GM23248 (cell line): ENCODE measurements around the gene SLC6A18. TPM values are rescaled to one million over a fixed set of nuclear protein-coding genes. Genes with fewer than 3 reads are reported as not detected.
"Not testable (repeated sequence)": the region's sequence is repeated elsewhere in the genome, so short reads cannot be mapped to it uniquely, and the experiment has no call there.

ENCODE experiments used
- DNase-seq: peaks from one replicate; pipeline ENCODE4 v3.0.0-alpha.2; 2015
- H2AFZ ChIP-seq: fragments of 200-600 bp; sonication (generic); 2 replicates; pipeline ENCODE4 v1.6.1; 2016; ENCODE audit warnings: antibody characterized with exemption
- H3F3A ChIP-seq: fragments of 200-600 bp; sonication (generic); 2 replicates; pipeline ENCODE4 v1.6.1; 2016; ENCODE audit warnings: mild to moderate bottlenecking, antibody characterized with exemption, mixed run types; ENCODE audit not compliant: insufficient read depth
- H3K27ac ChIP-seq: fragments of 200-600 bp; sonication (generic); 2 replicates; pipeline ENCODE4 v1.5.1; 2016; ENCODE audit warnings: mild to moderate bottlenecking
- H3K27me3 ChIP-seq: fragments of 200-600 bp; sonication (generic); replicated peaks from 2 replicates; pipeline ENCODE4 v1.6.1; 2016; ENCODE audit warnings: mild to moderate bottlenecking; ENCODE audit not compliant: insufficient read depth
- H3K36me3 ChIP-seq: fragments of 200-600 bp; sonication (generic); 2 replicates; pipeline ENCODE4 v1.6.1; 2016; ENCODE audit warnings: low read depth, mild to moderate bottlenecking
- H3K4me1 ChIP-seq: fragments of 200-600 bp; sonication (generic); 2 replicates; pipeline ENCODE4 v1.6.1; 2016; ENCODE audit warnings: mild to moderate bottlenecking; ENCODE audit not compliant: insufficient read depth
- H3K4me2 ChIP-seq: fragments of 200-600 bp; sonication (generic); one replicate; pipeline ENCODE4 v1.6.1; 2016; ENCODE audit warnings: mild to moderate bottlenecking; ENCODE audit not compliant: unreplicated experiment
- H3K4me3 ChIP-seq: fragments of 200-600 bp; sonication (generic); 2 replicates; pipeline ENCODE4 v1.5.1; 2016; ENCODE audit warnings: mild to moderate bottlenecking
- H3K79me2 ChIP-seq: fragments of 200-600 bp; sonication (generic); 2 replicates; pipeline ENCODE4 v1.6.1; 2016; ENCODE audit warnings: mild to moderate bottlenecking; ENCODE audit not compliant: insufficient read depth
- H3K9ac ChIP-seq: fragments of 200-600 bp; sonication (generic); 2 replicates; pipeline ENCODE4 v1.6.1; 2016; ENCODE audit warnings: mild to moderate bottlenecking
- H3K9me2 ChIP-seq: fragments of 200-600 bp; sonication (generic); 2 replicates; pipeline ENCODE4 v1.6.1; 2016; ENCODE audit warnings: mixed run types, mild to moderate bottlenecking, moderate library complexity; ENCODE audit not compliant: insufficient read depth
- H3K9me3 ChIP-seq: fragments of 200-600 bp; sonication (generic); one replicate; pipeline ENCODE4 v1.6.1; 2017; ENCODE audit warnings: low read depth
- H4K20me1 ChIP-seq: fragments of 200-600 bp; sonication (generic); 2 replicates; pipeline ENCODE4 v1.6.0; 2016; ENCODE audit not compliant: insufficient read depth
- EZH2 ChIP-seq: fragments of 200-600 bp; sonication (generic); IDR thresholded peaks from 2 replicates; pipeline ENCODE4 v1.6.1; 2018; ENCODE audit warnings: antibody characterized with exemption, mild to moderate bottlenecking; ENCODE audit not compliant: insufficient read depth, poor library complexity, severe bottlenecking
- EZH2phosphoT487 ChIP-seq: fragments of 200-600 bp; sonication (generic); IDR thresholded peaks from 2 replicates; pipeline ENCODE4 v1.6.1; 2018; ENCODE audit warnings: antibody characterized with exemption, moderate library complexity, mild to moderate bottlenecking, low read depth; ENCODE audit not compliant: insufficient read depth
- WGBS, 2 experiments: methylation state at CpG; one replicate each; pipeline ENCODE4 v1.1.6; 2015 to 2017; ENCODE audit warnings: low lambda C conversion rate in 2 of 2, low coverage in 1 of 2; ENCODE audit errors: missing lambda C conversion rate in 2 of 2; 5-methylcytosine and 5-hydroxymethylcytosine counted together
- in situ Hi-C: fragments of 300-500 bp; cut with MboI; formaldehyde crosslinking; loops from 2 replicates; pipeline ENCODE4 v1.15.0; 2020
- polyA plus RNA-seq: library from polyadenylated mRNA; unstranded; fragments of >200 nt; fragmentation: Nextera tagmentation; extraction: Ambion mirVana; gene quantifications from 2 replicates; pipeline ENCODE4 v1.2.1, GENCODE V29; 2016
- total RNA-seq: library from RNA; depleted of rRNA; stranded (reverse); fragments of >200 nt; shearing (Covaris generic); gene quantifications from 2 replicates; pipeline ENCODE4 v1.2.3, GENCODE V29; 2014

SLC6A18 gene
- total and polyA plus RNA-seq, 2 experiments from 2014 or later: not detected

GRCh38 chr5:1227667-1228066 lies 2.5 kb downstream of the SLC6A18 start:
- Histone ChIP-seq H3K27ac (no peak overlapping the region), H4K20me1 (no peaks in the 10 kb centered on the region), H3K36me3 (no peaks in the 10 kb centered on the region), H3K9me2 (no peaks in the 10 kb centered on the region), H3K79me2 (no peaks in the 10 kb centered on the region), H3K4me3 (no peak overlapping the region), H3K9me3 (no peaks in the 10 kb centered on the region), H3F3A (no peaks in the 10 kb centered on the region), H3K9ac (no peak overlapping the region), H3K4me2 (no peak overlapping the region), H2AFZ (no peak overlapping the region), H3K4me1 (no peaks in the 10 kb centered on the region), H3K27me3 (peaks cover 15% of the 10 kb centered on the region; the same call in 1 of the 2 replicates)
- DNase-seq: peak; percentile 40
- TF ChIP-seq EZH2: no peak
- 9 to 10% methylated on average over 14 of the region's 14 CpGs for WGBS, 2 experiments
- in situ Hi-C loops: no loop called here

GRCh38 chr5:1228120-1228519 lies 2.9 kb downstream of the SLC6A18 start:
- H3K36me3 ChIP-seq: no peaks in the 10 kb centered on the region
- TF ChIP-seq EZH2phosphoT487 (no peak), EZH2 (no peak)
- H3F3A ChIP-seq: no peaks in the 10 kb centered on the region
- no peaks in the 10 kb centered on the region for H3K79me2 ChIP-seq
- H3K9me3 ChIP-seq: no peaks in the 10 kb centered on the region
- H3K4me3 ChIP-seq: no peak overlapping the region
- H3K27ac ChIP-seq: no peak overlapping the region
- H3K4me2 ChIP-seq: no peak overlapping the region
- H2AFZ ChIP-seq: no peak overlapping the region
- in situ Hi-C loops: no loop called here
- DNase-seq: no peak
- no peak overlapping the region for H3K9ac ChIP-seq
- H4K20me1 ChIP-seq: no peaks in the 10 kb centered on the region
- H3K27me3 ChIP-seq: peaks cover 15% of the 10 kb centered on the region; the same call in 1 of the 2 replicates
- H3K4me1 ChIP-seq: no peaks in the 10 kb centered on the region
- no peaks in the 10 kb centered on the region for H3K9me2 ChIP-seq
- WGBS, 2 experiments: 18 to 23% methylated on average over 15 of the region's 15 CpGs

DNA sequence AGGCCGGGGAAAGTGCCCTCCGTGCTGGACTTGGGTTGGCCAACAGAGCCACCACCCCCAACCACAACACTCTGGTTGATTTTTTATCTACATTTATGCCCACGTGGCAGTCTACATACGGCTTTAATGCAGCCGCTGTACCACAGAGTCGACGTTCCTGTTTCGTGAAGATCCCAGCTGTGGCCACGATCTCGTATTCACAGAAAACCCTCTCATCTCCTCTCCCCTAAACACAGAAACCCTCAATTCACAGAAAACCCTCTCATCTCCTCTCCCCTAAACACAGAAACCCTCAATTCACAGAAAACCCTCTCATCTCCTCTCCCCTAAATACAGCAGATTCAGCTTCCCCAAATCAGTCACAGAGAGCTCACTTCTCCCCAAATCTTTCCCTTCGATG lies 3.8 kb downstream of the SLC6A18 start:
- H3K9ac ChIP-seq, in situ Hi-C loops, H3K9me3 ChIP-seq, H3F3A ChIP-seq, H3K27ac ChIP-seq, H3K4me1 ChIP-seq, H4K20me1 ChIP-seq, H2AFZ ChIP-seq, DNase-seq, H3K79me2 ChIP-seq, H3K4me2 ChIP-seq, H3K36me3 ChIP-seq, H3K9me2 ChIP-seq, H3K4me3 ChIP-seq: not testable (repeated sequence)
- WGBS, 2 experiments: 59 to 65% methylated on average over 11 of the region's 11 CpGs
- peaks cover 15% of the 10 kb centered on the region; the same call in 1 of the 2 replicates for H3K27me3 ChIP-seq

GRCh38 chr5:1229822-1230221 lies 4.6 kb downstream of the SLC6A18 start:
- Histone ChIP-seq H3K27me3 (peaks cover 15% of the 10 kb centered on the region; the same call in 1 of the 2 replicates), H3F3A (no peaks in the 10 kb centered on the region), H3K4me3 (no peak overlapping the region), H3K9ac (no peak overlapping the region), H4K20me1 (no peaks in the 10 kb centered on the region), H3K4me2 (no peak overlapping the region), H3K4me1 (no peaks in the 10 kb centered on the region), H3K9me3 (no peaks in the 10 kb centered on the region), H3K27ac (no peak overlapping the region), H3K79me2 (no peaks in the 10 kb centered on the region), H3K9me2 (no peaks in the 10 kb centered on the region), H2AFZ (no peak overlapping the region), H3K36me3 (no peaks in the 10 kb centered on the region)
- 15% methylated on average over 7 of the region's 7 CpGs; no CpG with 5 or more reads in 1 of the 2 experiments for WGBS, 2 experiments
- in situ Hi-C loops: no loop called here
- TF ChIP-seq EZH2 (no peak), EZH2phosphoT487 (no peak)
- DNase-seq: no peak

DNA sequence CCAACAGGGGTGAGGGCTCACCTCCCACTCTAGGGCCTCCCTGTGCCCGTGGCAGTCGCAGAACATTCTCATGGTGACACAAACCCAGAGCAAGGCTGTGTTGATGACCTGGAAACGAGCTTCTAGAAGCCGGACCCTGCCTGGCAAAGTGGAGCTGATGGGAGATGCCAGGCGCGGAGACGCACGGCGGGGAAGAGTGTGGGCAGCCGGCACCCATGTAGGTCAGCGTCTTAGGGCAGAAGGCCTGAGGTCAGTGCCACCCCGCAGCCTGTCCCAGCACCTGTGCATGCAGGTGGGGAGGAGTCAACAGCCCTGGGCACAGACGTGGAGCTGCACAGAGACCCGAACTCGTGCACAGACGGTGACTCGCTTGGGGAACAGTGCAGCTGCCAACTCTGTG lies 5.4 kb downstream of the SLC6A18 start:
- Histone ChIP-seq H3K27ac (no peak overlapping the region), H2AFZ (no peak overlapping the region), H3F3A (no peaks in the 10 kb centered on the region), H3K9me2 (no peaks in the 10 kb centered on the region), H3K9me3 (no peaks in the 10 kb centered on the region), H3K79me2 (no peaks in the 10 kb centered on the region), H4K20me1 (no peaks in the 10 kb centered on the region), H3K9ac (no peak overlapping the region), H3K4me1 (no peaks in the 10 kb centered on the region), H3K4me2 (no peak overlapping the region), H3K4me3 (no peak overlapping the region), H3K27me3 (peaks cover 15% of the 10 kb centered on the region; the same call in 1 of the 2 replicates), H3K36me3 (no peaks in the 10 kb centered on the region)
- TF ChIP-seq EZH2: no peak
- TF ChIP-seq EZH2phosphoT487: no peak
- no peak for DNase-seq
- 60 to 68% methylated on average over 15 to 17 of the region's 17 CpGs for WGBS, 2 experiments
- in situ Hi-C loops: no loop called here
